Skin of body (tissue), 2 donors: ENCODE data around the gene DHRS2. TPM values are rescaled to one million over a fixed set of nuclear protein-coding genes. Genes with fewer than 3 reads are reported as not detected.

Experiments
- DNase-seq: peaks from one replicate; lab custom pipeline; 2025; lab: John Stamatoyannopoulos, UW
- total RNA-seq: library from RNA; depleted of rRNA; stranded (reverse); fragments of >200 nt; gene quantifications from one replicate; pipeline ENCODE4 v1.2.3, GENCODE V29; 2014

DHRS2 gene
- total RNA-seq, 1 donor from 2014 or later = not detected

DNA sequence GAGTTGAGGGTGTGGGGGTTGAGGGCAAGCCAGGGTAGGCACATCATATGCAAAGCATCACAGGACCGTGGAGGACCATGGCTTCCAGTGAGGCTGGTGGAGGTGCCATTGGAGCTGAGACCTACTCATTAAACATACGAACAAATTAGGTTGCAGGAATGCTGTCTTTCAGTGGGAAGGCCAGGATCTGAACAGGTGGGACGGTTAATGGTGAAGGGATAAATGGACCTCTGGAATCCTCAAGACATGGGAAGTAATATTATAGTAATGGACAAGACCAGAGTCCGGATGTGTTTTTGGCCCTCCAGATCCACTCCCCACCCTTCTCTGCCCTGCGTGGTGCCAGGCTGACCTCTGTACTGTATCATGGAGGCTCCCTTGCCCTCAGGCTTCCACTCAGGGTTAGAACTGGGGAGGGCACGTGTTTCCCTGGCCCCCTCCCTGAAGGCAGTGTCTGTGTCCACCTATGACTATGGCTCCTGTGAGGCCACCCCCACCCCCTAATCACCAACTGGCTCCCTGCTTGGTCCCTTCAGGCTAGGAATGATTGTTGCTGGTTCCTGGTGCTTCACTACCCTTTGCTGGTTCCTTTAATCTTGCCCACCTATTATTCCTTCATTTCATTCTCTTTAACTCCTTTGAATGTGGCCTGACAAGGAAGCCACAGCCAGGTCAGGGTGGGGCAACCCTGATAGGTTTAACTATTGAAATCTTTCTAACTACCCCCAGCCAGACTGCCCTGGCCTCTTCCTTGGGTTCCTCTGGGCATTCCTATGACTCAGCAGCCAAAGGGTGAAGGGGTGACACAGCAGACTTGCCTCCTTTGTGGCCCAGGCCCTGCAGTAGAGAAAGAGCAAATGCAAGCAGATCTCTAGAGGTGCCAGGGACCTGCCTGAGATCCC lies 10.7 kb downstream of the DHRS2 start:
- DNase-seq = no peak

GRCh38 chr14:23647619-23648018 lies 11.5 kb downstream of the DHRS2 start:
- no peak for DNase-seq

DNA sequence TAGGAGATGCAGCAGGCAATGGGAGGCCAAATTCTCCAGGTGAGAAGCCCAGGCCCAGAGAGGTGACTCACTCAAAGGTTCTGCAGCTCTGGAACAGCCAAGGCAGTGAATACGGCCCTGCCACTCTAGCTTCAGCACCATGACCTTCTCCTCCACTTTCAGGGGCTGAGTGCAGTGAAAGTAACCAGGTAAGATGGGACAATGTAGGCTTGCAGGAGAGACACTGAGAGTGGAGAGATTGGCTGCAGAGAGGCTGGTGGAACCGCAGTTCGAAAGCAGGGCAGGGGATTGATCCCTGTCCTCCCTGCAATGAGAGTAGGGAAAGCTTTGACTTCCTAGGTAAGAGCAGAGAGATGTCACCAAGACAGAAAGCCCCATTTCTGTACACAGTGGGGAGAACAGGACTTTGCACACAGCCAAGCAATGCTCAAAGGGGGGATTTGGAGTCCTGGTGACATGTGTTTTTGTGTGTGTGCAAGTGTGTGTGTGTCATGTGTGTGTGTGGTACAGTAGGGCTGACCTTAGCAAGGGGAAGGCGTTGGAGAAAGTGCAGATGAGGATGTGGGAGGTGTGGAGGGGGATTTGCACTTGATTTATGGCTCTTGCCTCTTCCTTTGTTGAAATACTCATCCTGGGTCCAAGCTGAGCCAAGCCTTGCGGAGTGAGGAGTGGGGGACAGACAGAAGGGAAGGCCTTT lies 12.7 kb downstream of the DHRS2 start:
- DNase-seq = no peak

- DNase-seq = no peak
Observed at GRCh38 chr14:23650506-23650905, 14.3 kb downstream of the DHRS2 start.

- DNase-seq = no peak
Observed at GRCh38 chr14:23653051-23653450, 16.9 kb downstream of the DHRS2 start.

GRCh38 chr14:23654231-23654630 lies 18.1 kb downstream of the DHRS2 start:
- no peak for DNase-seq

DNA sequence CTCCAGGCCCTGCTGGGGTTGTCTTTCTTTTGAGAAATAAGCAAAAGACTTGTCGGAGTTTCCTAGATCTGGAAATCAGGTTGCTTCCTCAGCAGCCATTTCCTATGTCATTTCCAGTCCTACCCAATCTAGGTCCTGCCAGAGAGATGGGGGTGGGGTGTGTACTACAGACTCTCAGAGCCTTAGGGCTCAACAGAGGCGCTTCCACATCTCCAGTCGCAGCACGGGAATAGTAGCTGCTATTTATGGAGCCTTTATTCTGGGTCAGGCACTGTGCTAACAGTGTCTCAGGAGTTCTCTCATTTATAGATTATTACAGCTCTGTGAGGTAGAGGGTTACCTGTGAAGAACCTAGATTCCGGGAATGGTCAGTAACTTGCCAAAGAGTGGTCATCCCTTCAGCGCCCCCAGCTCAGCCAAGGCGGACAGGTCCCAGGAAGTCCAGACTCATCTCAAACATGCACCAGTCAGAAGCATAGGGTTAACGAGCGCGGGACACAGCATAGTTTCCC lies 21.9 kb downstream of the DHRS2 start:
- no peak for DNase-seq

GRCh38 chr14:23660290-23661226 lies 24.4 kb downstream of the DHRS2 start:
- no peak for DNase-seq

DNA sequence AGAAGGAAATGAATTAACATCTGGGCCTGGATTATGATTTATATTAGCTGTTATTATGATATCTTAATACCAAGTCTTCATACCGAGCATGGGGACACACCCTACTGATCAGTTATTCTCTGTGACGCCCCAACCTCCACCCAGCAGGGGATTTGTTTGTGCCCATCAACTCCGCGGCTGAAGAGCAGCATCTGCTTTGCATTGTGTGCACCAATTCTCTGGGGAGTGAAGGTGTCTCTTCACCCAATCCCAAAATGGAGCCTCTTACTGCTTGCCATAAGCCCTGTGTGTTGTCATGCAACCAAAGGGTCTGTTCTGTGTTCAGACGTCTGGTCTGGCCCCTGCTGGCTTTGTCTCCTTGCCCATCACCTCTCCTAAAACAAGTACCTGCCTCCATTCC lies 25.4 kb downstream of the DHRS2 start:
- no peak for DNase-seq

GRCh38 chr14:23663127-23663526 lies 27.0 kb downstream of the DHRS2 start:
- no peak for DNase-seq

DNA sequence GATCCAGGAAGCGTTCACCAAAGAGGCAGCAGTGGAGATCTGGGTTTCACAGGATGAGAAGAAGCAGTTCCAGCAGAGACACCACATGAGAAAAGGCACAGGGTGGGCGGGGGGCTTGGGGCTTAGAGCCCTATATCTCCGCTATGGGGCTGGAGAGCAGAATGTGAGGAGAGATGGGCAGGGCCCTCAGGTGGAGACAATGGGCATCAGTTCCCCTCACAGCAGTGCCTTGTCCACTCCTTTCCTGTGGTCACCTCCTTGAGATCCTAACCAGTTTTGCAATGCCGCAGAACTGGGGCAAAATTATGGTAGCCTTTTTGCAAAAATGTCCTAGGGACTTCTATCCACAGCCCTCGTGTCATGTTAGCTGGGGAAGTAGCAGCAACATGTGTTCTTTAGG lies 27.5 kb downstream of the DHRS2 start:
- no peak for DNase-seq

GRCh38 chr14:23664207-23664885 lies 28.2 kb downstream of the DHRS2 start:
- DNase-seq = no peak

GRCh38 chr14:23665302-23666016 lies 29.3 kb downstream of the DHRS2 start:
- no peak for DNase-seq

GRCh38 chr14:23667134-23667533 lies 31.0 kb downstream of the DHRS2 start:
- DNase-seq = no peak

GRCh38 chr14:23669441-23669840 lies 33.3 kb downstream of the DHRS2 start:
- no peak for DNase-seq

DNA sequence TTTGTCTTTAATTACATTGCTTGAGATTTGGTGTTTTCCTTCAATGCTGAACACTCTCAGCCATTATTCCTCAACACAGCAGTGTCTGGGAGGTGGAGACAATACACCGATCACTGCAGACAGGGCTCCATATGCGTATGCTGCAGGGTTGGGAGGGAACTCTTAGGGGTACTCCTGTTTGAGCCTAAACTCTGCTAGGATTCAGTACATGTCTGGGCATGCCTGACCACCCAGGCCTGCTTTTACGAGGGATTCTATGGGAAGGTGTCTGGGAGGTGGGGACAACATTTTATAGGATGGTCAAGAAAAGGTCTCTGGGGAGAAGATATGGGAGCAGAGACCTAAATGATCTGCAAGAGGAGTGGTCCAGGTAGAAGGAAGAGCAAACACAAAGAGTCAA lies 34.3 kb downstream of the DHRS2 start:
- no peak for DNase-seq

GRCh38 chr14:23672200-23672599 lies 36.0 kb downstream of the DHRS2 start:
- no peak for DNase-seq

DNA sequence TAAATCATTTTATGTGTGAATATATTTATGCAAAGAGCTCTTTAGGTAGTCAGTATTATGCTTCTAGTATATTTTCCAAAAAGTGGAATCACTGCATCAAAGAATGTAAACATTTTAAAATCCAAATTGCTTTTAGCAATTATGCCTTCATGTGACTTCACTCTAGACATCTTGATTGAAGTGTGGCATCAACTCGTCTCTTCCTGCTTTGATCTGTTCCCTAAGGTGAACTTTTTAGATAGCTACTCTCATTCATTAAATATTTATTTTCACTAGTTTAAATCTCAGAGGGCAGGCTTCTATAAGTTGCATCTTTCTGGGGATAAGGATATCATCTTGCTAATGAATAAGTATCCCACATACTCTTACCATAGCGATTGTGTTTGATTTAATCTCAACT lies 39.2 kb downstream of the DHRS2 start:
- DNase-seq = no peak

DNA sequence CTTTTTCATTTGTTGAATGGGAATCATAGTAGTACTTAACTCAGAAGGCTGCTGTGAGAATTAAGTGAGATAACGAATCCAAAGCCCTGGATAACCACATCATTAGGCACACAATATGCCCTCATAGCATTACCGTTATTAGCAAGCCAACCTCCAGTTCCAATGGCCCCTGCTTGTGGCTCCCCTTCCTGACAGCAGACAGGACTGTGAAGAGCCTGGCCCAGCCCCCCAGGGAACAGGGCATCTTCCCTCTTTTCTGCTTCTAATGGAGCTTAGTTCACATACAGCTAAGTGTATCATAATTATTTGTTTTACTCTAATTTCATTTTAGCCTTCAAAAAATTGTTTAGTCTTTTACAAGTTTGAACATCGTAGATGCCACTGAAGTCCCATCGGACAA lies 39.7 kb downstream of the DHRS2 start:
- DNase-seq = no peak

DNA sequence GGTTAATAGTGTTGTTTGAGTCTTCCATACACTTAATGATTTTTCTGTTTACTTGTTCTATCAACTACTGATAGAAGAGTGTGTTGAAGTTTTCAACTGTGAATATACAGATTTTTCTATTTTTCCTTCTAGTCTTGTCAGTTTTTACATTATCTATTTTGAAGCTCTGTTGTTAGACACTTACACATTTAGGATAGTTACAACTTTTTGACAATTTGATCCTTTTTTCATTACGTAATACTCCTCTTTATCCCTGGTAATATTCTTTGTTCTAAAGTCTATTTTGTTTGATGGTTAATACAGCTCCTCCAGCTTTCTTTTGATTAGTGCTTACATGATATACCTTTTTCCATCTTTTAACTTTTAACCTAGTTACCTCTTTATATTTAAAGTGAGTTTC lies 45.2 kb downstream of the DHRS2 start:
- no peak for DNase-seq
